Immature natural killer cell (primary cell): Measurements from ENCODE around the gene KPRP. TPM values are rescaled to one million over a fixed set of nuclear protein-coding genes. Genes with fewer than 3 reads are reported as not detected.

Experiments used
- DNase-seq, 3 donors: peaks; one replicate each; pipeline ENCODE4 v3.0.0; 2022; ENCODE audit warnings: mixed read lengths in 1 of 3
- H3K27ac Mint-ChIP-seq, 6 donors: one replicate each; pipeline ENCODE4 v1.8.0; 2020; ENCODE audit warnings: mixed read lengths in 6 of 6, mild to moderate bottlenecking in 5 of 6, inconsistent platforms in 4 of 6, moderate library complexity in 3 of 6
- H3K27me3 Mint-ChIP-seq, 3 donors: one replicate each; pipeline ENCODE4 v1.8.0; 2020 to 2021; ENCODE audit warnings: low read depth in 3 of 3, mild to moderate bottlenecking in 3 of 3, mixed read lengths in 3 of 3, moderate library complexity in 3 of 3, inconsistent platforms in 1 of 3
- H3K36me3 Mint-ChIP-seq, 3 donors: one replicate each; pipeline ENCODE4 v1.8.0; 2020; ENCODE audit warnings: mixed read lengths in 3 of 3, inconsistent platforms in 2 of 3, mild to moderate bottlenecking in 2 of 3
- H3K4me1 Mint-ChIP-seq, 2 donors: one replicate each; pipeline ENCODE4 v1.8.0; 2020; ENCODE audit warnings: inconsistent platforms in 2 of 2, mild to moderate bottlenecking in 2 of 2, mixed read lengths in 2 of 2, moderate library complexity in 1 of 2
- H3K4me3 Mint-ChIP-seq, 5 donors: one replicate each; pipeline ENCODE4 v1.8.0; 2020; ENCODE audit warnings: mild to moderate bottlenecking in 5 of 5, mixed read lengths in 5 of 5, inconsistent platforms in 3 of 5, moderate library complexity in 3 of 5
- H3K9me3 Mint-ChIP-seq, 6 donors: one replicate each; pipeline ENCODE4 v1.8.0; 2020; ENCODE audit warnings: mild to moderate bottlenecking in 6 of 6, mixed read lengths in 6 of 6, inconsistent platforms in 4 of 6, moderate library complexity in 3 of 6
- polyA plus RNA-seq, 3 donors: library from polyadenylated mRNA; unstranded; fragments of 300-500 nt; fragmentation: Illumina TruSeq; gene quantifications; one replicate each; pipeline ENCODE4 v1.2.3, GENCODE V29; 2021

Gene KPRP
- polyA plus RNA-seq, 3 donors from 2014 or later, result not detected

DNA sequence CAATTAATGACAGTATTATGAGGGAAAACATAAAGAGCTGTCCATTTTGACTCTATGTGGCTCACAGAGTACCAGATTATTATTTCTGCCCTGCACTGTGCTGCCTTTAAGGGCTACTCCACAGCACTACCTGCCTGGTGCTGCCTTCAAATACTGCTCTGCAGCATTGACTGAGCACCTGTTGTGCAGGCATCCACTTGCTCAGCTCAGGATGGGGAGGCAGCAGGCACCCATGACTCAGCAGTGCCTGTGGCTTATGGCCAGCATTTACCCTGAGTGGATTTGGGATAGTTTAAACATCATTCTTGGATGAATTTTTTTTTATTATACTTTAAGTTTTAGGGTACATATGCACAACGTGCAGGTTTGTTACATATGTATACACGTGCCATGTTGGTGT, 953 bp upstream of the KPRP start:
- no peaks in the 10 kb centered on the region for H3K4me1 Mint-ChIP-seq
- no peak overlapping the region for H3K4me3 Mint-ChIP-seq
- DNase-seq, result no peak
- H3K9me3 Mint-ChIP-seq, result no peaks in the 10 kb centered on the region
- H3K27me3 Mint-ChIP-seq, result peaks cover 3 to 13% (median 3%) of the 10 kb centered on the region in 3 donors
- H3K36me3 Mint-ChIP-seq, result no peaks in the 10 kb centered on the region
- H3K27ac Mint-ChIP-seq, result no peak overlapping the region

DNA sequence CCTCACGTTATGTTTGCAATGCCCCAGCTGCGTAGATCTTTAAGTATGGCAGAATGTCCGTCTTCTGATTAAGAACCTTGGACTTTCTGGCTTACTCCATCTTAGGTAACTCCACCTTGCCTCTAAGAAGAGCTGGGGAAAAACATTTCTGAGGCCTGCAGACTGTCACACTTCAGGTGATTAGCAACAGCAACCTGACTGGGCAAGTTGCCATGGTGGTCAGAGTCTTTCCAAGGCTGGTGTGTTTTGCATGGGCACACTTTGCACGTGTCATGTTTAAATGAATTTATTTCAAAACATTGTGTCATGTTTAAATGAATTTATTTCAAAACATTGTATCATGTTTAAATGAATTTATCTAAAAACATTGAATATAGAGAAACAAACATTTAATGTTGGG, 811 bp downstream of the KPRP start:
- Mint-ChIP-seq H3K4me1 (no peaks in the 10 kb centered on the region), H3K27ac (no peak overlapping the region), H3K9me3 (no peaks in the 10 kb centered on the region), H3K4me3 (no peak overlapping the region), H3K36me3 (no peaks in the 10 kb centered on the region), H3K27me3 (peaks cover 3 to 11% (median 3%) of the 10 kb centered on the region in 3 donors)
- no peak for DNase-seq

DNA sequence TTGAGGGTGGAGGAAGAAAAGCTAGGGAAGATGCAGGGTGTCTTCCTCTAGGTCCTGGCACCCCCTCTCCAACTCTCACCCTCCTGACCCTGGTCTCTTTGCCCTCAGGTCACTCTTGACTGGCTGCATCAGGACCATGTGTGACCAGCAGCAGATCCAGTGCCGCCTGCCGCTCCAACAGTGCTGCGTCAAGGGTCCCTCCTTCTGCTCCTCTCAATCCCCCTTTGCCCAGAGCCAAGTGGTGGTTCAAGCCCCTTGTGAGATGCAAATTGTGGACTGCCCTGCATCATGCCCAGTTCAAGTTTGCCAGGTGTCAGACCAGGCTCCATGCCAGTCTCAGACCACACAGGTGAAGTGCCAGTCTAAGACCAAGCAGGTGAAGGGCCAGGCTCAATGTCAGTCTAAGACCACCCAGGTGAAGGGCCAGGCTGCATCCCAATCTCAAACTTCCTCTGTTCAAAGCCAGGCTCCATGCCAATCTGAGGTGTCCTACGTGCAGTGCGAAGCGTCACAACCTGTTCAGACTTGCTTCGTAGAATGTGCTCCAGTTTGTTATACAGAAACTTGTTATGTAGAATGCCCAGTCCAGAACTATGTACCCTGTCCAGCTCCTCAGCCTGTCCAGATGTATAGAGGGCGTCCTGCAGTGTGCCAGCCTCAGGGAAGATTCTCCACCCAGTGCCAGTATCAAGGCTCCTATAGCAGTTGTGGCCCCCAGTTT, 1.8 kb downstream of the KPRP start:
- Mint-ChIP-seq H3K27me3 (peaks cover 3 to 11% (median 4%) of the 10 kb centered on the region in 3 donors), H3K27ac (no peak overlapping the region), H3K4me1 (no peaks in the 10 kb centered on the region), H3K9me3 (no peaks in the 10 kb centered on the region), H3K4me3 (no peak overlapping the region), H3K36me3 (no peaks in the 10 kb centered on the region)
- DNase-seq, result no peak

GRCh38 chr1:152760551-152761190, 2.8 kb downstream of the KPRP start:
- Mint-ChIP-seq H3K27me3 (peaks cover 3 to 7% (median 4%) of the 10 kb centered on the region in 3 donors), H3K36me3 (no peaks in the 10 kb centered on the region), H3K9me3 (no peaks in the 10 kb centered on the region), H3K27ac (no peak overlapping the region), H3K4me1 (no peaks in the 10 kb centered on the region), H3K4me3 (no peak overlapping the region)
- no peak for DNase-seq

- no peaks in the 10 kb centered on the region for H3K4me1 Mint-ChIP-seq
- no peaks in the 10 kb centered on the region for H3K9me3 Mint-ChIP-seq
- H3K27me3 Mint-ChIP-seq, result peaks cover 3 to 7% (median 4%) of the 10 kb centered on the region in 3 donors
- DNase-seq, result no peak
- no peak overlapping the region for H3K27ac Mint-ChIP-seq
- no peaks in the 10 kb centered on the region for H3K36me3 Mint-ChIP-seq
- no peak overlapping the region for H3K4me3 Mint-ChIP-seq
Measured at GRCh38 chr1:152761609-152762213, 3.9 kb downstream of the KPRP start.

DNA sequence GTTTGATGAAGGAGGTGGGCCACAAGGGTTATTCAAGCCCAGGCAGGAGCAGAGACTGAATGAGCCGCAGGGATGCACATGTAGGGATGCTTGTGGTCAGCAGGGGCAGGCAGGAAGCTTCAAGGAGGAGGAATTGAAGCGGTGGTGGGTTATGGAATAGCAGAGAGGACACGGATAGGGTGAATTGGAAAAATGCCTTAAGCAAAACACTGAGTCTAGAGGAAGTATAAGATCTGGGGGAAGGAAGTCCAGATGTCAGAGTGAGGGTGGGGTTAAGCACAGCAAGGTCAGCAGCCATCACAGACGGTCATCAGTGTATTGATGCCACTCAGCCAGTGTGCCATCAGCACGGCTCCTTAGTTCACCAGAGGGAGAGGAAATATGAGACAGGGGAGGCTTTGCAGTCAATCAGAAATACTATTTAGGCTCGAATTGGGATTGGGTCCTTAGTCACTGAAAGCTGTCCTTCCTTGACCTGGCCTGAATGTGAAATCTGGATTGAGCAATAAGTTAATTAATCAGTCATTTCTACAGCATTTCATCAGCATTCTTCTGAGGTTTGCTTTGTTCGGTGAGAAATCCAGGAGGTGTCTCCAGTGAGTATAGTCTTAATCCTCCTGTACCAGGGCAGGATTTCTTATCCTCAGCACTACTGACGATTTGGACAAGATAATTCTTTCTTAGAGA, 11.2 kb downstream of the KPRP start:
- DNase-seq, result no peak
- Mint-ChIP-seq H3K36me3 (no peaks in the 10 kb centered on the region), H3K27me3 (peaks cover 2 to 4% (median 4%) of the 10 kb centered on the region in 3 donors), H3K4me3 (no peak overlapping the region), H3K4me1 (no peaks in the 10 kb centered on the region), H3K27ac (no peak overlapping the region), H3K9me3 (peaks cover 0 to under 1% (median 0%) of the 10 kb centered on the region in 6 donors)

DNA sequence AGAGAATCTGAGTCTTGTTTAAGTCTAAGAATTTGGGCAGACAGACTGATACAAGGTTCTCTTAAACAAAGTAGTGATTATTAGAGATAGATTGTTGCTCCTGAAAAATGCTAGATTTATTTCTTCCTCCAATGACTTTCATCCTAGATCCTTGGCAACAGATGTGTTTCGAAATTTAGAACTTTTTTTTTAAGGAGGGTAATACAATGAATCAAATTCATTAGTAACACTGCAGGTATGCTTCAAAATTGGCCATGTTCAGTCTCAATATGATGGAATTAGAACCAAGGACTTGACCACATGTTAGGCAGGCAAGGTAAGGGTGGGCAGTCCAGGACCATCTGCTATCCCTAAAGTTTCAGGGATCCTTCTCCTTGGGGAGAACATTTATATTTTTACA, 12.6 kb downstream of the KPRP start:
- DNase-seq, result no peak
- H3K27ac Mint-ChIP-seq, result no peak overlapping the region
- H3K9me3 Mint-ChIP-seq, result peaks cover 0 to 1% (median 0%) of the 10 kb centered on the region in 6 donors
- no peak overlapping the region for H3K4me3 Mint-ChIP-seq
- H3K27me3 Mint-ChIP-seq, result peaks cover 1 to 10% (median 4%) of the 10 kb centered on the region in 3 donors
- H3K4me1 Mint-ChIP-seq, result no peaks in the 10 kb centered on the region
- no peaks in the 10 kb centered on the region for H3K36me3 Mint-ChIP-seq

GRCh38 chr1:152774875-152775274, 17.1 kb downstream of the KPRP start, which contains the start of gene LCE1F:
Gene LCE1F, plus strand, starts transcription at chr1:152775140. Its CDS starts 1,232 bp downstream, at chr1:152776372.
- no peak within 1 kb of the TSS for H3K27ac Mint-ChIP-seq

GRCh38 chr1:152776361-152776760, 18.5 kb downstream of the KPRP start:
- Mint-ChIP-seq H3K9me3 (peaks cover 0 to 2% (median under 1%) of the 10 kb centered on the region in 6 donors), H3K27me3 (peaks cover 5 to 29% (median 7%) of the 10 kb centered on the region in 3 donors), H3K36me3 (no peaks in the 10 kb centered on the region), H3K4me3 (no peak overlapping the region), H3K27ac (no peak overlapping the region), H3K4me1 (no peaks in the 10 kb centered on the region)
- no peak for DNase-seq

More at GRCh38 chr1:152774875-152775274, 17.1 kb downstream of the KPRP start, which contains the start of gene LCE1F:
- no peak within 1 kb of the TSS for H3K4me3 Mint-ChIP-seq
- no peak for DNase-seq
- peaks cover 5 to 27% (median 7%) of the 10 kb centered on the region in 3 donors for H3K27me3 Mint-ChIP-seq
- no peaks in the 10 kb centered on the region for H3K4me1 Mint-ChIP-seq
- H3K9me3 Mint-ChIP-seq, result peaks cover 0 to 2% (median under 1%) of the 10 kb centered on the region in 6 donors
- H3K36me3 Mint-ChIP-seq, result no peaks in the 10 kb centered on the region

DNA sequence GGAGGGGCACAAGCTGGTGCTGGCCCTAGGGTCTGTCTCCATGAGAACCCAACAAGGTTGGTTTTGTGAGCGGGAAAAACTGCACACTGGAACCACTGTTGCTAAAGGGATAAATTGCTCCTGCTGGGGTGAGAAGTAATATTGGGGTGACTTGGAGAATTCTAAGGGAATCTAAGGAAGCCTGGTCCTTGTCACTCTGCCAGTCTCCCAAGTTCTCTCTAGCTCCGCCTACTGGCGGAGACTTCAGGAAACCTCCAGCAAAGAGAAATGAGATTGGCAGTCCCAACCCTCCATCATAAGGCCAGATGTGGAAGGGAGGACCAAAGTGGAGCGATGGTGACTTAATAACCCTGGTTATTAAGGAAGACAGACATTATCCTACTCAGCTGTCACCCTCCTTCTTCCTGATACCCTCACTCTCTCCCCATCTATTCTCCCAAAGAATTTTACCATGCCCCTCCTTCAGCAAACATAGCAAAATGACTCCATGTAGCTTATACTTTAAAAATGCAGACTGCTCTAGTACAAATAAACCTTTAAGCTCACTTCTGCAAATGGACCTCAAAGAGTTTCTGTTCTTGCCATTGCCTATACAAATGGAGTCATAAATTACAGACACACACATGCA, 19.8 kb downstream of the KPRP start:
- Mint-ChIP-seq H3K4me1 (no peaks in the 10 kb centered on the region), H3K9me3 (peaks cover 0 to 2% (median under 1%) of the 10 kb centered on the region in 6 donors), H3K27me3 (peaks cover 5 to 27% (median 5%) of the 10 kb centered on the region in 3 donors), H3K4me3 (no peak overlapping the region), H3K27ac (no peak overlapping the region), H3K36me3 (no peaks in the 10 kb centered on the region)
- DNase-seq, result no peak

- DNase-seq, result no peak
- peaks cover 6 to 22% (median 8%) of the 10 kb centered on the region in 3 donors for H3K27me3 Mint-ChIP-seq
Measured at GRCh38 chr1:152783095-152783494, 25.3 kb downstream of the KPRP start.

GRCh38 chr1:152786077-152786476, 28.3 kb downstream of the KPRP start, which contains the start of gene LCE1E:
Gene LCE1E, plus strand, starts transcription at chr1:152786257. Its CDS starts 1,043 bp downstream, at chr1:152787300.
- DNase-seq, result no peak
- Mint-ChIP-seq H3K4me1 (no peaks in the 10 kb centered on the region), H3K36me3 (no peaks in the 10 kb centered on the region), H3K4me3 (no peak within 1 kb of the TSS), H3K27me3 (peaks cover 5 to 13% (median 6%) of the 10 kb centered on the region in 3 donors), H3K9me3 (peaks cover 0 to 2% (median 0%) of the 10 kb centered on the region in 6 donors), H3K27ac (no peak within 1 kb of the TSS)

More at GRCh38 chr1:152783095-152783494, 25.3 kb downstream of the KPRP start:
- Mint-ChIP-seq H3K27ac (no peak overlapping the region), H3K36me3 (no peaks in the 10 kb centered on the region), H3K4me1 (no peaks in the 10 kb centered on the region), H3K9me3 (peaks cover 0 to 2% (median 0%) of the 10 kb centered on the region in 6 donors), H3K4me3 (no peak overlapping the region)

DNA sequence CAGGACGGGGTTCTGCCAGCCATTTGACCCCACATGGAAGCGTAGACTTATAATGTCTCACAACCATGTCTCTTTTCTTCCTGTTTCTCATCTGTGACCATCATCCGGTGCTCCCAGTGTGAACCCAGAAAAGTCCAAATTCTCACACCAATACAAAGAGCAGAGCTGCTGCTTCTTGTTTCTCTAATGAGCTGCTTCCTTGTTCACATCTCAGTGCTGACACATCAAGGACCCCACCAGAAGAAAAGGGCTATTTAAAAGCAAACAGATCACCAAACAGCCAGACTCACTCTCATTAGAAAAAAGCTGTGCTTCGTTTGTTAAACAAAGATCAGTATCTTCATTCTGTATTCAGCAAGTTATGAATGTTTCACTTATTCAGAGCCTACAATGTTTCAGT, 37.9 kb downstream of the KPRP start:
- DNase-seq, result no peak
- no peak overlapping the region for H3K27ac Mint-ChIP-seq
- no peaks in the 10 kb centered on the region for H3K36me3 Mint-ChIP-seq
- H3K4me3 Mint-ChIP-seq, result no peak overlapping the region
- H3K27me3 Mint-ChIP-seq, result peaks cover 0 to 5% (median 1%) of the 10 kb centered on the region in 3 donors
- no peaks in the 10 kb centered on the region for H3K4me1 Mint-ChIP-seq
- no peaks in the 10 kb centered on the region for H3K9me3 Mint-ChIP-seq
